Parathyroid adenoma (tissue), 2 donors: ENCODE data around the gene LRP8.

ENCODE experiments used
- H2AFZ ChIP-seq: fragments of 300-600 bp; sonication (generic); one replicate; pipeline ENCODE4 v1.7.0; 2017; ENCODE audit warnings: antibody characterized with exemption, mild to moderate bottlenecking
- H3K27ac ChIP-seq: fragments of 300-600 bp; sonication (generic); one replicate; pipeline ENCODE4 v1.7.0; 2017
- H3K27me3 ChIP-seq: fragments of 300-600 bp; sonication (generic); one replicate; pipeline ENCODE4 v1.7.0; 2017; ENCODE audit warnings: low read length; ENCODE audit not compliant: control insufficient read depth, insufficient read depth
- H3K36me3 ChIP-seq: fragments of 300-600 bp; sonication (generic); one replicate; pipeline ENCODE4 v1.7.0; 2017; ENCODE audit warnings: low read length; ENCODE audit not compliant: control insufficient read depth, insufficient read depth
- H3K4me1 ChIP-seq: fragments of 300-600 bp; sonication (generic); one replicate; pipeline ENCODE4 v1.7.0; 2017; ENCODE audit warnings: control low read depth
- H3K4me2 ChIP-seq: fragments of 300-600 bp; sonication (generic); one replicate; pipeline ENCODE4 v1.7.0; 2017; ENCODE audit warnings: low read length
- H3K4me3 ChIP-seq: fragments of 300-600 bp; sonication (generic); one replicate; pipeline ENCODE4 v1.7.0; 2017; ENCODE audit warnings: low read depth, low read length
- H3K79me2 ChIP-seq: fragments of 300-600 bp; sonication (generic); one replicate; pipeline ENCODE4 v1.7.0; 2017; ENCODE audit warnings: control low read depth
- H3K9ac ChIP-seq: fragments of 300-600 bp; sonication (generic); one replicate; pipeline ENCODE4 v1.7.0; 2017; ENCODE audit warnings: mild to moderate bottlenecking
- H3K9me3 ChIP-seq: fragments of 300-600 bp; sonication (generic); one replicate; pipeline ENCODE4 v1.7.0; 2017; ENCODE audit warnings: low read length; ENCODE audit not compliant: control insufficient read depth
- CTCF ChIP-seq: fragments of 300-600 bp; sonication (generic); IDR thresholded peaks from one replicate; pipeline ENCODE4 v1.7.0; 2017; ENCODE audit warnings: antibody characterized with exemption, mild to moderate bottlenecking
- donor health status: primary hyperparathyroidism.

Gene LRP8

GRCh38 chr1:53336146-53336545 is 8.3 kb upstream of the LRP8 start:
- Histone ChIP-seq H3K9me3 (no peaks in the 10 kb centered on the region), H3K36me3 (no peaks in the 10 kb centered on the region), H3K27me3 (no peaks in the 10 kb centered on the region), H3K4me1 (no peaks in the 10 kb centered on the region), H3K79me2 (no peaks in the 10 kb centered on the region), H3K27ac (no peak overlapping the region), H3K4me3 (no peak overlapping the region), H2AFZ (no peak overlapping the region), H3K4me2 (no peak overlapping the region), H3K9ac (no peak overlapping the region)
- TF ChIP-seq CTCF = no peak

DNA sequence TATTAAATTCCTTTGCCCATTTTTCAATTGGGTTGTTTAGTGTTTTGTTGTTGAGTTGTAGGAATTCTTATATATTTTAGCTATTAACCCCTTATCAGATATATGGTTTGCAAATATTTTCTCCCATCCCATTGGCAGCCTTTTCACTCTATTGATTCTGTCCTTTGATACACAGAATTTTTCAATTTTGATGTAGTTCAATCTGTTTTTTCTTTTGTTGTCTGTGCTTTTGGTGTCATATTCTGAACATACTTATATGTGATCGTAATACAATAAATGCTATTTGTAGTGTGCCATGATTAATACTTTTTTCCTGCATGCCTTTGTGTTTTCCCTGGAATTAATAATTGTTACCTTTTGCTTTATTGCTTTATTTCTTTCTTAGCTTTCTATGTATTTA is 7.8 kb upstream of the LRP8 start:
- H3K4me3 ChIP-seq = no peak overlapping the region

DNA sequence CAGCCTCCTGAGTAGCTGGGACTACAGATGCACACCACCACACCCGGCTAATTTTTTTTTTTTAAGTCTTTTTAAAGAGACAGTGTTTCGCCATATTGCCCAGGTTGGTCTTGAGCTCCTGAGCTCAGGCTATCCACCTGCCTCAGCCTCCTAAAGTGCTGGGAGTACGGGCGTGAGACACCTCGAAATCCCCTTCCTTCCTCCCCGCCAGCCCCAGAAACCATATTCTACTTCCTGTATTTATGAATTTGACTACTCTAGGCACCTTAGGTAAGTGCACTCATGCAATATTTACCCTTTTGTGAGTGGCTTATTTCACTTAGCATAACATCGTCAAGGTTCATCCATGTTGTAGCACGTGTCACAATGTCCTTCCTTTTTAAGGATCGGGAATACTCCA is 6.9 kb upstream of the LRP8 start:
- no peaks in the 10 kb centered on the region for H3K4me1 ChIP-seq
- no peaks in the 10 kb centered on the region for H3K79me2 ChIP-seq
- no peak overlapping the region for H3K4me3 ChIP-seq
- no peaks in the 10 kb centered on the region for H3K27me3 ChIP-seq
- H3K36me3 ChIP-seq = no peaks in the 10 kb centered on the region
- no peak overlapping the region for H3K9ac ChIP-seq
- H3K27ac ChIP-seq = no peak overlapping the region
- H2AFZ ChIP-seq = no peak overlapping the region
- H3K9me3 ChIP-seq = no peaks in the 10 kb centered on the region
- no peak overlapping the region for H3K4me2 ChIP-seq
- TF ChIP-seq CTCF = no peak

More for the DNA sequence above, 7.8 kb upstream of the LRP8 start:
- H3K79me2 ChIP-seq = no peaks in the 10 kb centered on the region
- H3K27ac ChIP-seq = no peak overlapping the region
- no peaks in the 10 kb centered on the region for H3K9me3 ChIP-seq
- no peak for TF ChIP-seq CTCF
- no peaks in the 10 kb centered on the region for H3K36me3 ChIP-seq
- no peak overlapping the region for H3K9ac ChIP-seq
- no peaks in the 10 kb centered on the region for H3K27me3 ChIP-seq
- H3K4me1 ChIP-seq = no peaks in the 10 kb centered on the region
- no peak overlapping the region for H3K4me2 ChIP-seq
- H2AFZ ChIP-seq = no peak overlapping the region

DNA sequence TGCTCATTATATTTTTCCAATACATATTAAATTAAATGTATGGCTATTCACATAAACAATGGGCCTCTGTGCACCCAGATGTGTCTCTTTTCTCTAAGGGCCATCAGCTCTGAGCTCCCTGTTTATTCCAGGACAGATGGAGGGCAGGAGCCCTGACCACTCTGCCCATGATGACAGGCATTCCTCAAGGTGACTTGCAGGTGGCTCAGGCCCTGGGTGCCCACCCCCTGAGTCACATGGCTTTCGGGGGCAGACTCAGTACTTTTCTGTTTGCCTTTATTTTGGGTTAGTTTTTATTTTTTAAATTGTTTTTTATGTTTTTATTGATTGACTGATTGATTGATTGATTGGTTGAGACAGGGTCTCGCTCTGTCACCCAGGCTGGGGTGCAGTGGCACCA is 6.4 kb upstream of the LRP8 start:
- H3K27ac ChIP-seq = no peak overlapping the region
- TF ChIP-seq CTCF = no peak
- H3K36me3 ChIP-seq = no peaks in the 10 kb centered on the region
- H3K4me3 ChIP-seq = no peak overlapping the region
- no peak overlapping the region for H3K4me2 ChIP-seq
- no peaks in the 10 kb centered on the region for H3K79me2 ChIP-seq
- no peak overlapping the region for H3K9ac ChIP-seq
- H3K9me3 ChIP-seq = no peaks in the 10 kb centered on the region
- no peaks in the 10 kb centered on the region for H3K27me3 ChIP-seq
- no peak overlapping the region for H2AFZ ChIP-seq
- H3K4me1 ChIP-seq = no peaks in the 10 kb centered on the region

GRCh38 chr1:53332833-53333232 is 5.0 kb upstream of the LRP8 start:
- H2AFZ ChIP-seq = no peak overlapping the region
- no peak overlapping the region for H3K9ac ChIP-seq
- H3K4me1 ChIP-seq = no peaks in the 10 kb centered on the region
- no peak for TF ChIP-seq CTCF
- H3K36me3 ChIP-seq = no peaks in the 10 kb centered on the region
- H3K79me2 ChIP-seq = no peaks in the 10 kb centered on the region
- H3K27ac ChIP-seq = no peak overlapping the region
- H3K4me2 ChIP-seq = no peak overlapping the region
- no peaks in the 10 kb centered on the region for H3K27me3 ChIP-seq
- H3K4me3 ChIP-seq = no peak overlapping the region
- no peaks in the 10 kb centered on the region for H3K9me3 ChIP-seq
